Ovary (tissue), 9 donors: ENCODE data around the gene IQCN. TPM values are rescaled to one million over a fixed set of nuclear protein-coding genes. Genes with fewer than 3 reads are reported as not detected.

ENCODE experiments used
- DNase-seq, 5 donors: peaks; one replicate each; pipeline ENCODE4 v3.0.0-alpha.2; 2019 to 2020
- H3K27ac ChIP-seq, 2 donors: fragments of 200-600 bp; one replicate each; pipeline versions ENCODE4 v1.5.1 to v1.8.0; 2019 to 2022
- H3K27me3 ChIP-seq: fragments of 200-600 bp; one replicate; pipeline ENCODE4 v1.8.0; 2022
- H3K36me3 ChIP-seq: fragments of 200-600 bp; sonication (generic); one replicate; pipeline ENCODE4 v1.5.1; 2019
- H3K4me1 ChIP-seq: one replicate; pipeline ENCODE4 v1.8.1; 2013; ENCODE audit warnings: mild to moderate bottlenecking, moderate library complexity; ENCODE audit not compliant: insufficient read depth
- H3K4me3 ChIP-seq: fragments of 200-600 bp; sonication (generic); one replicate; pipeline ENCODE4 v1.5.1; 2017
- H3K9me3 ChIP-seq, 2 donors: fragments of 200-600 bp in 1 of 2; sonication (generic) in 1 of 2; one replicate each; pipeline versions ENCODE4 v1.5.1 to v1.8.1; 2013 to 2019; ENCODE audit warnings: mild to moderate bottlenecking in 1 of 2, moderate library complexity in 1 of 2
- CTCF ChIP-seq, 3 donors: fragments of 450-650 bp in 2 of 3; fragments of 200-600 bp in 1 of 3; IDR thresholded peaks; one replicate each; pipeline versions ENCODE4 v1.5.1 to v1.8.0; 2016 to 2022; ENCODE audit warnings: antibody characterized with exemption in 3 of 3, mild to moderate bottlenecking in 1 of 3
- EP300 ChIP-seq: sonication (generic); formaldehyde crosslinking; IDR thresholded peaks from one replicate; pipeline ENCODE4 v1.6.1; 2017; ENCODE audit warnings: antibody characterized with exemption
- POLR2A ChIP-seq: fragments of 450-650 bp; IDR thresholded peaks from one replicate; pipeline ENCODE4 v1.6.1; 2017; ENCODE audit warnings: antibody characterized with exemption, mild to moderate bottlenecking, moderate library complexity
- WGBS, 3 donors: extraction: QIAGEN DNeasy Blood & Tissue Kit in 1 of 3; methylation state at CpG; one replicate each; pipeline versions ENCODE4 v1.1.5 to v1.1.7; 2013 to 2017; 5-methylcytosine and 5-hydroxymethylcytosine counted together
- intact Hi-C, 4 donors: fragments of 100-400 bp; cut with DNase I; formaldehyde crosslinking; loops; one replicate each; pipeline versions ENCODE4 v1.11.0 to v1.15.1; 2022 to 2023
- polyA plus RNA-seq, 2 donors: library from polyadenylated mRNA; stranded (reverse); fragments of 200-250 nt in 1 of 2; fragments of 350-450 nt in 1 of 2; fragmentation: Illumina TruSeq in 1 of 2; extraction: RNeasy Lipid Tissue Mini Kit (QIAGEN cat#74804) in 1 of 2; gene quantifications; one replicate each; pipeline ENCODE4 v1.2.3, GENCODE V29; 2013 to 2014
- total RNA-seq, 7 donors: library from RNA; depleted of rRNA in 2 of 7; stranded (reverse); fragments of >200 nt in 2 of 7; fragmentation: NEBNext Ultra II Directional in 3 of 7; extraction: Animal tissue kit (Norgen Biotek cat#: 25700) in 3 of 7; gene quantifications; one replicate each; pipeline versions ENCODE4 v1.1.0 to v1.2.4, GENCODE V29; 2016 to 2023
- donor health status: DM: no; HTN: no; CAD: no; lungs with moderate emphysema.
- donor health status: DM: no; HTN: no; CAD: no.
- donor health status: Bipolar disorder and iron deficiency.
- donor health status: DM: yes; HTN: yes; CAD: no.
- donor health status: DM: no; HTN: no; CAD: no.
- donor health status: DM: yes; HTN: yes; CAD: no.

The IQCN gene
- total and polyA plus RNA-seq, 9 donors = 2.5 to 18.4 (median 10.8) TPM

- Histone ChIP-seq H3K27me3 (peaks cover 4% of the 10 kb centered on the region), H3K27ac (no peak overlapping the region), H3K36me3 (no peaks in the 10 kb centered on the region), H3K4me1 (peaks cover 6% of the 10 kb centered on the region), H3K4me3 (peak overlapping the region; percentile 34), H3K9me3 (no peaks in the 10 kb centered on the region)
- 3 to 4% (median 3%) methylated on average over 39 of the region's 39 CpGs for WGBS, 3 donors
- peak in 4 of 5 donors; percentile 43 to 75 (median 69) for DNase-seq
- TF ChIP-seq EP300 (no peak), CTCF (IDR thresholded peaks at IDR 0.05) (no peak), POLR2A (no peak)
- intact Hi-C loops = loop anchor here in 1 of 4 donors (10.0 kb wide), 1 partner anchor 69 kb away; the partner anchor contains the start of gene PIK3R2
Measured at GRCh38 chr19:18223860-18224524, 50.3 kb downstream of the IQCN start.

GRCh38 chr19:18221815-18222725, 52.2 kb downstream of the IQCN start:
- Histone ChIP-seq H3K4me3 (no peak overlapping the region), H3K36me3 (no peaks in the 10 kb centered on the region), H3K27me3 (peaks cover 4% of the 10 kb centered on the region), H3K4me1 (peaks cover 6% of the 10 kb centered on the region), H3K9me3 (no peaks in the 10 kb centered on the region), H3K27ac (no peak overlapping the region)
- DNase-seq = no peak
- 68 to 74% (median 72%) methylated on average over 25 of the region's 25 CpGs for WGBS, 3 donors
- TF ChIP-seq EP300 = no peak
- no peak for TF ChIP-seq POLR2A
- no peak for TF ChIP-seq CTCF (IDR thresholded peaks at IDR 0.05)
- intact Hi-C loops = loop anchor here in 1 of 4 donors (10.0 kb wide), 1 partner anchor 67 kb away; the partner anchor contains the start of gene PIK3R2

GRCh38 chr19:18220632-18221275, 53.5 kb downstream of the IQCN start:
- intact Hi-C loops = loop anchor here in 1 of 4 donors (10.0 kb wide), 1 partner anchor 66 kb away; the partner anchor contains the start of gene PIK3R2
- no peak overlapping the region for H3K27ac ChIP-seq
- H3K27me3 ChIP-seq = no peaks in the 10 kb centered on the region
- H3K4me3 ChIP-seq = no peak overlapping the region
- no peaks in the 10 kb centered on the region for H3K36me3 ChIP-seq
- peaks cover 6% of the 10 kb centered on the region for H3K4me1 ChIP-seq
- TF ChIP-seq POLR2A (no peak), EP300 (no peak), CTCF (IDR thresholded peaks at IDR 0.05) (no peak)
- WGBS, 3 donors = 4 to 16% (median 8%) methylated on average over 16 to 33 of the region's 33 CpGs
- DNase-seq = no peak
- no peaks in the 10 kb centered on the region for H3K9me3 ChIP-seq
